GM12892 (cell line): ENCODE results near the gene MALAT1.
"Not testable (repeated sequence)": the region's sequence is repeated elsewhere in the genome, so short reads cannot be mapped to it uniquely, and the experiment has no call there.

Source experiments
- POLR2A ChIP-seq: IDR thresholded peaks from 2 replicates; pipeline ENCODE4 v1.6.1; 2011; ENCODE audit warnings: low read depth, low read length, control low read depth
- POLR2AphosphoS5 ChIP-seq: IDR thresholded peaks from 2 replicates; pipeline ENCODE4 v1.6.1; 2011; ENCODE audit warnings: low read depth, low read length, control low read depth
- TAF1 ChIP-seq: IDR thresholded peaks from 2 replicates; pipeline ENCODE4 v1.6.1; 2011; ENCODE audit warnings: low read depth, mild to moderate bottlenecking, control low read depth, low read length, borderline replicate concordance

- not testable (repeated sequence) for TF ChIP-seq POLR2A, POLR2AphosphoS5, TAF1
Observed at GRCh38 chr11:65521777-65522521, 23.1 kb downstream of the MALAT1 start.
